ENCODE measurements around the gene KCNIP4. TPM values are rescaled to one million over a fixed set of nuclear protein-coding genes. Genes with fewer than 3 reads are reported as not detected.

Gene KCNIP4
- total RNA-seq, 1 donor, result 1.7 TPM

GRCh38 chr4:21652508-21653231, 295.9 kb downstream of the KCNIP4 start:
- DNase-seq (ENCODE audit: low read depth), result no peak
- TF ChIP-seq CTCF (IDR thresholded peaks at IDR 0.05; ENCODE audit: insufficient read depth, low read length), result no peak
- no peak overlapping the region for H3K4me3 ChIP-seq (ENCODE audit: low read depth, low read length)

GRCh38 chr4:21649391-21650090, 299.0 kb downstream of the KCNIP4 start:
- H3K4me3 ChIP-seq (ENCODE audit: low read depth, low read length), result no peak overlapping the region
- no peak for TF ChIP-seq CTCF (IDR thresholded peaks at IDR 0.05; ENCODE audit: insufficient read depth, low read length)
- no peak for DNase-seq (ENCODE audit: low read depth)

- no peak overlapping the region for H3K4me3 ChIP-seq (ENCODE audit: low read depth, low read length)
- TF ChIP-seq CTCF (IDR thresholded peaks at IDR 0.05; ENCODE audit: insufficient read depth, low read length), result no peak
- no peak for DNase-seq (ENCODE audit: low read depth)
These were observed 302.8 kb downstream of the KCNIP4 start for GRCh38 chr4:21645776-21646175.

- no peak overlapping the region for H3K4me3 ChIP-seq (ENCODE audit: low read depth, low read length)
- no peak for TF ChIP-seq CTCF (IDR thresholded peaks at IDR 0.05; ENCODE audit: insufficient read depth, low read length)
- DNase-seq (ENCODE audit: low read depth), result no peak
These were observed 306.9 kb downstream of the KCNIP4 start for GRCh38 chr4:21641696-21642095.

GRCh38 chr4:21638171-21638725, 310.3 kb downstream of the KCNIP4 start:
- TF ChIP-seq CTCF (IDR thresholded peaks at IDR 0.05; ENCODE audit: insufficient read depth, low read length), result no peak
- no peak for DNase-seq (ENCODE audit: low read depth)
- H3K4me3 ChIP-seq (ENCODE audit: low read depth, low read length), result no peak overlapping the region

GRCh38 chr4:21628916-21629610, 319.5 kb downstream of the KCNIP4 start:
- no peak overlapping the region for H3K4me3 ChIP-seq (ENCODE audit: low read depth, low read length)
- no peak for TF ChIP-seq CTCF (IDR thresholded peaks at IDR 0.05; ENCODE audit: insufficient read depth, low read length)
- no peak for DNase-seq (ENCODE audit: low read depth)
